Adrenal gland (tissue), 12 donors: ENCODE measurements around the gene CISD3. TPM values are rescaled to one million over a fixed set of nuclear protein-coding genes. Genes with fewer than 3 reads are reported as not detected.

Experiments used
- DNase-seq, 7 donors: peaks; one replicate each; pipeline ENCODE4 v3.0.0-alpha.2; 2019 to 2020
- H3K27ac ChIP-seq, 5 donors: fragments of 200-600 bp; sonication (generic) in 4 of 5; 1 replicate in 3 of 5; 2 replicates in 2 of 5; pipeline versions ENCODE4 v1.5.1 to v1.8.0; 2016 to 2020; ENCODE audit warnings: mild to moderate bottlenecking in 1 of 5
- H3K27me3 ChIP-seq: fragments of 200-600 bp; 2 replicates; pipeline ENCODE4 v1.8.0; 2021
- H3K36me3 ChIP-seq, 2 donors: fragments of 200-600 bp; replicated peaks in 1 of 2; 1 replicate in 1 of 2; 2 replicates in 1 of 2; pipeline versions ENCODE4 v1.5.1 to v1.8.0; 2018 to 2022
- H3K4me1 ChIP-seq, 2 donors: fragments of 200-600 bp; replicated peaks in 1 of 2; 1 replicate in 1 of 2; 2 replicates in 1 of 2; pipeline versions ENCODE4 v1.5.1 to v1.8.0; 2018 to 2021
- H3K4me3 ChIP-seq, 4 donors: fragments of 200-600 bp; sonication (generic) in 3 of 4; one replicate each; pipeline ENCODE4 v1.5.1; 2016 to 2018
- H3K9me3 ChIP-seq, 3 donors: fragments of 200-600 bp; sonication (generic) in 1 of 3; replicated peaks in 1 of 3; 1 replicate in 2 of 3; 2 replicates in 1 of 3; pipeline versions ENCODE4 v1.5.1 to v1.8.0; 2016 to 2021
- POLR2A ChIP-seq, 2 donors: fragments of 450-650 bp; IDR thresholded peaks; one replicate each; pipeline ENCODE4 v1.6.1; 2017; ENCODE audit warnings: antibody characterized with exemption in 2 of 2, mild to moderate bottlenecking in 2 of 2, moderate library complexity in 1 of 2
- WGBS, 4 donors: extraction: QIAGEN DNeasy Blood & Tissue Kit in 2 of 4; methylation state at CpG; one replicate each; pipeline versions ENCODE4 v1.1.5 to v1.1.7; 2013 to 2017; 5-methylcytosine and 5-hydroxymethylcytosine counted together
- intact Hi-C, 2 donors: fragments of 100-400 bp; cut with DNase I; formaldehyde crosslinking; loops; one replicate each; pipeline versions ENCODE4 v1.14.1 to v1.15.0; 2022 to 2023
- polyA plus RNA-seq, 3 donors: library from polyadenylated mRNA; stranded (reverse); fragments of 200-250 nt in 2 of 3; fragments of 350-450 nt in 1 of 3; fragmentation: Illumina TruSeq in 1 of 3; extraction: RNeasy Lipid Tissue Mini Kit (QIAGEN cat#74804) in 1 of 3; gene quantifications; one replicate each; pipeline ENCODE4 v1.2.3, GENCODE V29; 2013 to 2014
- total RNA-seq, 9 donors: library from RNA; depleted of rRNA in 4 of 9; stranded (reverse); fragments of >200 nt in 4 of 9; fragments of 120-200 nt in 1 of 9; fragmentation: NEBNext Ultra II Directional in 1 of 9; extraction: Animal tissue kit (Norgen Biotek cat#: 25700) in 1 of 9; gene quantifications; one replicate each; pipeline versions ENCODE4 v1.1.0 to v1.2.4, GENCODE V29; 2013 to 2023
- TF ChIP-seq, protein P1 (sequence below), 6 experiments: fragments of 450-650 bp in 4 of 6; fragments of 200-600 bp in 2 of 6; sonication (generic) in 1 of 6; IDR thresholded peaks; 1 replicate in 5 of 6; 2 replicates in 1 of 6; pipeline versions ENCODE4 v1.5.1 to v1.8.0; 2016 to 2021; ENCODE audit warnings: antibody characterized with exemption in 6 of 6, mild to moderate bottlenecking in 2 of 6, moderate library complexity in 1 of 6
- donor health status: healthy with polysubstance abuse.
- donor health status: Bipolar disorder and iron deficiency.
- donor health status: DM: yes; HTN: yes; CAD: no.
- donor health status: DM: no; HTN: no; CAD: no.
- donor health status: DM: no; HTN: no; CAD: no.
- donor health status: DM: yes; HTN: yes; CAD: no.

The CISD3 gene
- total and polyA plus RNA-seq, 12 donors = 7.2 to 78.7 (median 43.1) TPM

DNA sequence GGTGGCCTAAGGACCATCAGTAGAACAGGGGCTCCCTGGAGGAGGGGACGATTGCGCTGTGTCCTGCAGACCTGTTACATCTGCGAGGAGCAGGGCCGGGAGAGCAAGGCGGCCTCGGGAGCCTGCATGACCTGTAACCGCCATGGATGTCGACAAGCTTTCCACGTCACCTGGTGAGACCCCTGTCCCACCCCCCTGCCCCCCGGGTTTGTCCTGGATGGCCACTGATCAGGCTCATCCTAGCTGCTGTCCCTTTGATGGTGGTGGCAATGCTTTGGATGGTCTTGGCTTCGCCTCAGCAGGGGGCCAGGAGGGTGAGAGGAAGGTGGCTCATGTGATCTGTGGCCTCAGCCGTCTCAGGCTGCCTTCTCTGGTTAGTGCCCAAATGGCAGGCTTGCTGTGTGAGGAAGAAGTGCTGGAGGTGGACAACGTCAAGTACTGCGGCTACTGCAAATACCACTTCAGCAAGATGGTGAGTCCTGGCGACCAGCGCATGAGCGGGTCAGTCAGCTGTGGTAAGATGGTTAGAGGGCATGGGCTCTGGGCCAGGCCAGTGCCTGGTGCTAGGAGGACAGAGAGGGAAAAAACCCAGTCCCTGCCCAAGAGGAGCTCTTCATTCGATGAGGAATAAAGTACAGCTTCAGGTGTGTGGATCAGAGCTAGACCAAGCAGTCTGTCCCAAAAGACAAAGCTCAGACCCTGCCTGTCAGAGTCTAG lies 20.9 kb upstream of the CISD3 start:
- DNase-seq = no peak
- Histone ChIP-seq H3K4me3 (no peak overlapping the region), H3K9me3 (no peaks in the 10 kb centered on the region), H3K4me1 (peaks cover 8 to 20% of the 10 kb centered on the region in 2 donors), H3K27me3 (no peaks in the 10 kb centered on the region), H3K27ac (no peak overlapping the region), H3K36me3 (peaks cover 0 to 67% of the 10 kb centered on the region in 2 donors)
- TF ChIP-seq, protein P1, sequence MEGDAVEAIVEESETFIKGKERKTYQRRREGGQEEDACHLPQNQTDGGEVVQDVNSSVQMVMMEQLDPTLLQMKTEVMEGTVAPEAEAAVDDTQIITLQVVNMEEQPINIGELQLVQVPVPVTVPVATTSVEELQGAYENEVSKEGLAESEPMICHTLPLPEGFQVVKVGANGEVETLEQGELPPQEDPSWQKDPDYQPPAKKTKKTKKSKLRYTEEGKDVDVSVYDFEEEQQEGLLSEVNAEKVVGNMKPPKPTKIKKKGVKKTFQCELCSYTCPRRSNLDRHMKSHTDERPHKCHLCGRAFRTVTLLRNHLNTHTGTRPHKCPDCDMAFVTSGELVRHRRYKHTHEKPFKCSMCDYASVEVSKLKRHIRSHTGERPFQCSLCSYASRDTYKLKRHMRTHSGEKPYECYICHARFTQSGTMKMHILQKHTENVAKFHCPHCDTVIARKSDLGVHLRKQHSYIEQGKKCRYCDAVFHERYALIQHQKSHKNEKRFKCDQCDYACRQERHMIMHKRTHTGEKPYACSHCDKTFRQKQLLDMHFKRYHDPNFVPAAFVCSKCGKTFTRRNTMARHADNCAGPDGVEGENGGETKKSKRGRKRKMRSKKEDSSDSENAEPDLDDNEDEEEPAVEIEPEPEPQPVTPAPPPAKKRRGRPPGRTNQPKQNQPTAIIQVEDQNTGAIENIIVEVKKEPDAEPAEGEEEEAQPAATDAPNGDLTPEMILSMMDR (IDR thresholded peaks at IDR 0.05) = no peak
- TF ChIP-seq POLR2A (IDR thresholded peaks at IDR 0.05) = no peak
- intact Hi-C loops = no loop called here
- 87 to 92% (median 88%) methylated on average over 16 to 18 of the region's 18 CpGs for WGBS, 4 donors

DNA sequence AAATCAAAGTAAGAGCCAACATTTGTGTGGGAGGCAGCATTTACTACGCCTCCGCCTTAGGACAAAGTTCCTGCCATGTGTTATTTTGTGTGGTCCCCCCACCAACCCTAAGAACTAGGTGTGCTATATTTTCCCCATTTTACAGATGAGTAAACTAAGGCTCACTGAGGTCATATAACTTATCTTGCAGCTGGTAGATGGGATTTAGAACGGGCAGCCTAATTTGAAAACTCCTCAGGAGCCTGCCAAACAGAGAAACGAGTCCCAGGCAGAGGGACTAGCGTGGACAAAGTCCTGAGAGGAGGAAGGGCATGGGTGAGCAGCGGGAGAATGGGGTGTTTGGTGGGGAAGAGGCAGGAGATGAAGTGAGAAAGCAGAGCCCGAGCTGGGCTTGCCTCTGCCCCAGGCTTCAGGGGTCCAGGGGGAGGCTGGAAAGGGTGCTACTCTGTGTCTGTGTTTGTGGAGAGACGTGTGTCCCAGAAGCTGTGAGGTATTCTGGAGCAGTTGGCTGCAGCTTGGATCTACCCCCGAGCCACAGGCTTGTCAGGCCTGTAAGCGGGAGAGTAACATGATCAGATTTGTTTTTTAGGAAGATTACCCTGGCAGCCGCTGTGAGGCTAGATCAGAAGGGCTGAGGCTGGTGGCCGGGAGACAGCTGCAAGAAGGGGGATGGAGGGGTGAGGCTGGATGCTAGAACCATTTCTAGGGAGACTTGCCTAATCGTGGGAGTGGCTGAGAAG lies 20.1 kb upstream of the CISD3 start:
- H3K9me3 ChIP-seq = no peaks in the 10 kb centered on the region
- peaks cover 0 to 73% of the 10 kb centered on the region in 2 donors for H3K36me3 ChIP-seq
- H3K4me1 ChIP-seq = peaks cover 8 to 20% of the 10 kb centered on the region in 2 donors
- H3K4me3 ChIP-seq = no peak overlapping the region
- no peaks in the 10 kb centered on the region for H3K27me3 ChIP-seq
- WGBS, 4 donors = 79 to 88% (median 86%) methylated on average over 12 to 13 of the region's 13 CpGs
- no peak for TF ChIP-seq POLR2A (IDR thresholded peaks at IDR 0.05)
- TF ChIP-seq, protein P1 (IDR thresholded peaks at IDR 0.05) = no peak
- intact Hi-C loops = no loop called here
- no peak for DNase-seq
- no peak overlapping the region for H3K27ac ChIP-seq

DNA sequence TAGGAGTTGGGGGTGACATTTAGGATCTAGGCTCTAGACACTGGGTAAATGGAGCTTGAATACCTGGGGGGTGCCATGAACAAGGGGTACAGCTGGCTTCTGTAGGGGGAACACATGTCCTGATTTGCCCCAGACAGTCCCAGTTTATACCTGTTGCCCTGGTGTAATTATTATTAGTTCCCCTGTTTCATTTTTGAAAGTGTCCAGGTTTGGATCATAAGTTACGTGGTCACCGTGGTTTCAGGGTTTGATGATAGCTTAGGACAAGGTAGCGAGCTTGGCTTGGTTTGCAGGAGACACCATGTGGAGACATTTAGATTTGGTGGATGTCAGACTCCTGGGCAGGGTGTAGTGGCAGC lies 19.6 kb upstream of the CISD3 start:
- intact Hi-C loops = no loop called here
- no peak for DNase-seq
- no peak overlapping the region for H3K4me3 ChIP-seq
- no peaks in the 10 kb centered on the region for H3K27me3 ChIP-seq
- no peak overlapping the region for H3K27ac ChIP-seq
- 84 to 95% (median 94%) methylated on average over 3 of the region's 3 CpGs for WGBS, 4 donors
- H3K4me1 ChIP-seq = peaks cover 8 to 20% of the 10 kb centered on the region in 2 donors
- H3K9me3 ChIP-seq = no peaks in the 10 kb centered on the region
- no peak for TF ChIP-seq POLR2A (IDR thresholded peaks at IDR 0.05)
- TF ChIP-seq, protein P1 (IDR thresholded peaks at IDR 0.05) = no peak
- peaks cover 0 to 78% of the 10 kb centered on the region in 2 donors for H3K36me3 ChIP-seq

DNA sequence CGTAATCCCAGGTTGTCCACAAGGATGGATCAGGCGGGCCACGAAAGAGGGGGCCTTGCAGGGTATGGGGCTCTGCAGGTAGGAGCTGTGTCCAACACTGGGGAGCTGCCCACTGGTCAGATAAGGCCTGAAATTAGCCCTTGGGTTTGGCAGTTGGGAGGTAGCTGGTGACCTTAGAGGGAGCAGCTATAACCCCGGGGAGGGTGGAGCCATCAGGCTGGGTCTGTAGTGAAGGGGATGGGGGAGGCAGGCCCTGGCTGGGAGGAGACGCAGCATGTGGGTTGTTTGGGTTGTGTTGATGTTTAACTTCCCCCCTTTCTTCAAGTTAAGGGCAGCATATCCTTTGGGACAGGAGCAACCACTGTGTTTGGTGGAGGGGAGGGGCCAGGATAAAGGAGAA lies 19.2 kb upstream of the CISD3 start:
- Histone ChIP-seq H3K27ac (no peak overlapping the region), H3K9me3 (no peaks in the 10 kb centered on the region), H3K4me3 (no peak overlapping the region), H3K36me3 (peaks cover 0 to 82% of the 10 kb centered on the region in 2 donors), H3K4me1 (peaks cover 8 to 20% of the 10 kb centered on the region in 2 donors), H3K27me3 (no peaks in the 10 kb centered on the region)
- 87 to 91% (median 89%) methylated on average over 4 to 5 of the region's 5 CpGs for WGBS, 4 donors
- no peak for DNase-seq
- TF ChIP-seq, protein P1 (IDR thresholded peaks at IDR 0.05) = no peak
- no peak for TF ChIP-seq POLR2A (IDR thresholded peaks at IDR 0.05)
- intact Hi-C loops = no loop called here
